HepG2 (cell line): Measurements from ENCODE around the gene POTEG. TPM values are rescaled to one million over a fixed set of nuclear protein-coding genes. Genes with fewer than 3 reads are reported as not detected.
"Not testable (repeated sequence)": the region's sequence is repeated elsewhere in the genome, so short reads cannot be mapped to it uniquely, and the experiment has no call there.

Experiments
- ATAC-seq: fragments of 200-7000 bp; cut with Tn5 transposase; 3 replicates; pipeline ENCODE4 v1.9.1; 2020; ENCODE audit warnings: mild to moderate bottlenecking, moderate library complexity
- BruUV-seq: library from RNA; stranded (reverse); fragments of 400-500 nt; replicated peaks from 2 replicates; lab custom pipeline; 2021; lab: Mats Ljungman, UMichigan
- CTCF ChIA-PET: fragments of 300-600 bp; formaldehyde crosslinking; extraction: SDS; loops from one replicate; lab custom pipeline; 2021; ENCODE audit warnings: low total read pairs, inconsistent platforms, low intra/inter-chr PET ratio; lab: Yijun Ruan, JAX
- POLR2A ChIA-PET: fragments of 350-600 bp; sonication (Branson Sonifier 250); formaldehyde crosslinking; loops from one replicate; lab custom pipeline; 2020; ENCODE audit warnings: antibody characterized with exemption, inconsistent platforms; lab: Yijun Ruan, JAX
- DNase-seq: peaks from one replicate; pipeline ENCODE4 v3.0.0-alpha.2; 2015; ENCODE audit warnings: low spot score
- FAIRE-seq: peaks from 3 replicates; lab custom pipeline; 2011; peaks lifted over from hg19 to GRCh38; lab: Jason Lieb, UNC
- H2AFZ ChIP-seq: one replicate; pipeline ENCODE4 v1.6.1; 2011; ENCODE audit warnings: low read length, inconsistent platforms
- H3K27ac ChIP-seq: fragments of 300-600 bp; 3 replicates; pipeline ENCODE4 v1.8.0; 2011; ENCODE audit warnings: mixed run types, mild to moderate bottlenecking, mixed read lengths, low read length, inconsistent platforms; ENCODE audit not compliant: insufficient read depth; ENCODE audit errors: extremely low read length
- H3K27me3 ChIP-seq, 2 experiments: fragments of 200-600 bp in 1 of 2; 2 replicates in 1 of 2; 3 replicates in 1 of 2; pipeline versions ENCODE4 v1.6.0 to v1.8.0; 2011; ENCODE audit warnings: low read length in 2 of 2, mild to moderate bottlenecking in 2 of 2, moderate library complexity in 2 of 2, inconsistent platforms in 1 of 2; ENCODE audit not compliant: insufficient read depth in 2 of 2, control insufficient read depth in 1 of 2
- H3K36me3 ChIP-seq, 2 experiments: fragments of 200-600 bp in 1 of 2; replicated peaks in 1 of 2; 2 replicates in 1 of 2; 3 replicates in 1 of 2; pipeline versions ENCODE4 v1.5.1 to v1.8.0; 2011; ENCODE audit warnings: low read length in 2 of 2, inconsistent platforms in 1 of 2; ENCODE audit not compliant: insufficient read depth in 2 of 2, control insufficient read depth in 1 of 2
- H3K4me1 ChIP-seq: 2 replicates; pipeline ENCODE4 v1.5.1; 2012; ENCODE audit warnings: low read length, inconsistent platforms; ENCODE audit not compliant: insufficient read depth
- H3K4me2 ChIP-seq: 2 replicates; pipeline ENCODE4 v1.6.0; 2011; ENCODE audit warnings: low read depth, low read length, inconsistent platforms
- H3K4me3 ChIP-seq, 3 experiments: fragments of 200-600 bp in 1 of 3; sonication (generic), shearing (Covaris generic) in 1 of 3; replicated peaks in 1 of 3; 2 replicates each; pipeline ENCODE4 v1.5.1; 2011 to 2016; ENCODE audit warnings: low read length in 3 of 3, inconsistent platforms in 2 of 3, low read depth in 2 of 3, mild to moderate bottlenecking in 2 of 3, control low read depth in 1 of 3, mixed read lengths in 1 of 3; ENCODE audit not compliant: insufficient read depth in 1 of 3
- H3K79me2 ChIP-seq: one replicate; pipeline ENCODE4 v1.6.1; 2011; ENCODE audit warnings: low read length, inconsistent platforms; ENCODE audit not compliant: insufficient read depth
- H3K9ac ChIP-seq: 2 replicates; pipeline ENCODE4 v1.6.0; 2011; ENCODE audit warnings: mild to moderate bottlenecking, low read depth, low read length, inconsistent platforms; ENCODE audit not compliant: insufficient read depth
- H3K9me3 ChIP-seq: 2 replicates; pipeline ENCODE4 v1.5.1; 2012; ENCODE audit warnings: mild to moderate bottlenecking, low read length
- H4K20me1 ChIP-seq: 2 replicates; pipeline ENCODE4 v1.6.0; 2011; ENCODE audit warnings: inconsistent platforms, mild to moderate bottlenecking, low read length, moderate library complexity; ENCODE audit not compliant: insufficient read depth
- MNT ChIP-seq: fragments of 450-650 bp; IDR thresholded peaks from 2 replicates; pipeline ENCODE4 v1.6.1; 2016
- WGBS: methylation state at CpG from one replicate; pipeline ENCODE4 v1.1.6; 2017; ENCODE audit warnings: low lambda C conversion rate; 5-methylcytosine and 5-hydroxymethylcytosine counted together
- in situ Hi-C: cut with HindIII; loops from 2 replicates; pipeline ENCODE4 v1.10.0; 2017; ENCODE audit warnings: low pct_unique_long_range_greater_than_20kb; ENCODE audit not compliant: extremely low pct_ligation_motif_present
- intact Hi-C: fragments of 100-400 bp; cut with micrococcal nuclease; formaldehyde crosslinking; loops from one replicate; pipeline ENCODE4 v1.10.0; 2022; ENCODE audit not compliant: unreplicated experiment
- polyA plus RNA-seq, 8 experiments: library from polyadenylated mRNA; depleted of rRNA in 3 of 8; stranded (reverse) in 7 of 8; unstranded in 1 of 8; fragments of >200 nt; fragmentation: Illumina TruSeq in 4 of 8; extraction: Trizol in 4 of 8; gene quantifications; 2 replicates each; pipeline versions ENCODE4 v1.2.1 to v1.2.3, GENCODE V29; 2011 to 2016; ENCODE audit warnings: low read depth in 4 of 8, missing spikeins in 1 of 8, mixed read lengths in 1 of 8; ENCODE audit not compliant: insufficient read depth in 1 of 8
- total RNA-seq, 5 experiments: library from RNA; depleted of rRNA; stranded (reverse); fragments of >200 nt; fragmentation: Illumina TruSeq; extraction: Trizol; gene quantifications; 2 replicates each; pipeline ENCODE4 v1.2.3, GENCODE V29; 2016; ENCODE audit warnings: low read depth in 1 of 5

Gene POTEG
- total and polyA plus RNA-seq, 2 of the 13 experiments (the other 11 are each of a cell fraction or from before 2014, with no cell fraction given) = not detected

GRCh38 chr14:19383008-19383584 lies 51.0 kb downstream of the POTEG start:
- H3K36me3 ChIP-seq, H3K9ac ChIP-seq, H3K4me2 ChIP-seq, BruUV-seq, H3K4me1 ChIP-seq, H3K27ac ChIP-seq, H2AFZ ChIP-seq, H4K20me1 ChIP-seq, H3K27me3 ChIP-seq, H3K79me2 ChIP-seq, ATAC-seq, CTCF ChIA-PET, FAIRE-seq, in situ Hi-C loops, H3K4me3 ChIP-seq, H3K9me3 ChIP-seq, POLR2A ChIA-PET, intact Hi-C loops, DNase-seq: not testable (repeated sequence)
- no CpG with 5 or more reads among the region's 6 CpGs for WGBS

DNA sequence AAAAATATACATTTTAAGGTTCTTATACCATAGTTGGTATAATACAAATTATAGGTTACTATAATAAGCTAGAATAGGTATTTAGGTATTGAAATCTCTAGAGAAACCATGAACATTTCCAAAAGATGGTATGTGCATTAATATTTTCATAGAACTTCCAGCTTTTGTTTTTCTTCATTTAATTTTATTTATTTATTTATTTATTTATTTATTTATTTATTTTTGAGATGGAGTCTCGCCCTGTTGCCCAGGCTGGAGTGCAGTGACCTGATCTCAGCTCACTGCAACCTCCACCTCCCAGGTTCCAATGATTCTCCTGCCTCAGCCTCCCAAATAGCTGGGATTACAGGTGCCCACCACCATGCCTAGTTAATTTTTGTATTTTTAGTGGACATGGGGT lies 54.0 kb downstream of the POTEG start:
- H3K79me2 ChIP-seq, H3K36me3 ChIP-seq, H3K4me2 ChIP-seq, in situ Hi-C loops, H3K27ac ChIP-seq, ATAC-seq, H3K4me1 ChIP-seq, POLR2A ChIA-PET, H3K9me3 ChIP-seq, intact Hi-C loops, H3K9ac ChIP-seq, H3K27me3 ChIP-seq, H2AFZ ChIP-seq, CTCF ChIA-PET, H4K20me1 ChIP-seq, BruUV-seq, DNase-seq, FAIRE-seq, H3K4me3 ChIP-seq: not testable (repeated sequence)
- 11% methylated on average over 1 of the region's 1 CpG for WGBS

DNA sequence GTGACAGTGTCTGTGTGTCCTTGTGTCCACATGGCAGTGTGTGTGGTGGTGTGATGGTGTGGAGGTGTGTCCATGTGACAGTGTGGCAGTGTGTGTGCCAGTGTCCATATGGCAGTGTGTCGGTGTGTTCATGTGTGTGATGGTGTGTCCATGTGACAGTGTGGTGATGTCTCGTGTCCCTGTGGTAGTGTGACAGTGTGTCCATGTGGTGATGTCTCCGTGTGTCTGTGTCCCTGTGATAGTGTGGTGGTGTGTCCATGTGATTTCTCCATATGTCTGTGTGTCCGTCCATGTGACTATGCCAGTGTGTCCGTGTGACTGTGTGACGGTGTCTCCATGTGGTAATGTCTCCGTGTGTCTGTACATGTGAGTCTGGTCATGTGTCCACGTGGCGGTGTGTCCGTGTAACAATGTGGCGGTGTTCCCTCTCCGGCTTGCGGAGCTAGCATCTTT lies 59.7 kb downstream of the POTEG start:
- intact Hi-C loops, H3K4me3 ChIP-seq, POLR2A ChIA-PET, H3K4me2 ChIP-seq, H3K9me3 ChIP-seq, H3K79me2 ChIP-seq, H3K36me3 ChIP-seq, BruUV-seq, H3K27me3 ChIP-seq, H4K20me1 ChIP-seq, H3K27ac ChIP-seq, H3K4me1 ChIP-seq, H2AFZ ChIP-seq, in situ Hi-C loops, H3K9ac ChIP-seq, CTCF ChIA-PET, DNase-seq, FAIRE-seq, ATAC-seq: not testable (repeated sequence)
- WGBS = 43% methylated on average over 10 of the region's 13 CpGs
- peak; percentile 97 for TF ChIP-seq MNT
